RWPE2 (cell line): Measurements from ENCODE around the gene CRIM1.

Experiments
- ATAC-seq: fragments of 200-7000 bp; cut with Tn5 transposase; 3 replicates; pipeline ENCODE4 v1.9.1; 2021; ENCODE audit warnings: low read depth
- DNase-seq: peaks from one replicate; pipeline ENCODE4 v3.0.0-alpha.2; 2020; ENCODE audit warnings: low spot score
- H3K27ac ChIP-seq: fragments of 450-650 bp; 2 replicates; pipeline ENCODE4 v1.5.1; 2017; ENCODE audit warnings: mild to moderate bottlenecking; ENCODE audit not compliant: poor library complexity, severe bottlenecking
- H3K27me3 ChIP-seq: fragments of 250-450 bp; sonication (Bioruptor Pico); 2 replicates; pipeline ENCODE4 v1.5.1; 2021; ENCODE audit warnings: mild to moderate bottlenecking, moderate library complexity; ENCODE audit not compliant: insufficient read depth, poor library complexity, severe bottlenecking
- H3K36me3 ChIP-seq: fragments of 250-450 bp; sonication (Bioruptor Pico); 2 replicates; pipeline ENCODE4 v1.5.1; 2020; ENCODE audit warnings: low read depth, mild to moderate bottlenecking, moderate library complexity
- H3K4me1 ChIP-seq: fragments of 250-450 bp; sonication (Bioruptor Pico); 2 replicates; pipeline ENCODE4 v1.5.1; 2021; ENCODE audit warnings: mild to moderate bottlenecking, moderate library complexity; ENCODE audit not compliant: insufficient read depth, poor library complexity, severe bottlenecking
- H3K4me3 ChIP-seq: fragments of 250-450 bp; sonication (Bioruptor Pico); 2 replicates; pipeline ENCODE4 v1.5.1; 2021; ENCODE audit warnings: mild to moderate bottlenecking, moderate library complexity; ENCODE audit not compliant: severe bottlenecking
- H3K9me3 ChIP-seq: fragments of 250-450 bp; sonication (Bioruptor Pico); 2 replicates; pipeline ENCODE4 v1.5.1; 2021; ENCODE audit warnings: mild to moderate bottlenecking, moderate library complexity; ENCODE audit not compliant: severe bottlenecking
- CTCF ChIP-seq: fragments of 450-650 bp; IDR thresholded peaks from one replicate; pipeline ENCODE4 v1.5.1; 2017; ENCODE audit warnings: mild to moderate bottlenecking, moderate library complexity; ENCODE audit not compliant: poor library complexity, severe bottlenecking

CRIM1 gene

DNA sequence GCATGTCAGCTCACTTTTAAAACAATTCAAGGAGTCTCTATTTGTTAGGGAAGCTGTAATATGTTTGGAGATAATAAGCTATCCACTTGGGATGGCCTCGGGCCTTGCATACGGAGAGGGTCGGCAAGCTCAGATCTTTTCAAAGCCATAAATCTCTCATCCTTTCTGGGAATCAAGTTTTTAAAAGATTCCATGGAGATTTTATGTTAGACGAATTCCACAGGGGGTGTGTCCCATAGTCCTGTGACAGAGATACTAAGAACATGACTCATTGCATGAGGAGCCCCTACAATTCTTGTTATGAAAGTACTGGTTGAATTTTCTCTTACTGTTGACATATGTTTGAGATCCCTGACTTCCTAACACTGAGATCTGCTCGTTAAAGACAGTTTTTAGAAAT is 133.7 kb downstream of the CRIM1 start:
- Histone ChIP-seq H3K36me3 (peaks cover 75% of the 10 kb centered on the region), H3K27ac (peak overlapping the region; percentile 97), H3K9me3 (no peaks in the 10 kb centered on the region), H3K27me3 (no peaks in the 10 kb centered on the region), H3K4me1 (peaks cover 57% of the 10 kb centered on the region), H3K4me3 (no peak overlapping the region)
- TF ChIP-seq CTCF, result no peak
- ATAC-seq, result 0 out of 3 replicates have a peak, but pooled peaks have one; percentile 7
- no peak for DNase-seq

GRCh38 chr2:36490749-36491148 is 135.2 kb downstream of the CRIM1 start:
- Histone ChIP-seq H3K4me3 (no peak overlapping the region), H3K27ac (peak overlapping the region; percentile 97), H3K36me3 (peaks cover 72% of the 10 kb centered on the region), H3K9me3 (no peaks in the 10 kb centered on the region), H3K27me3 (no peaks in the 10 kb centered on the region), H3K4me1 (peaks cover 42% of the 10 kb centered on the region)
- DNase-seq (no peak), ATAC-seq (no peak)
- no peak for TF ChIP-seq CTCF

- no peak for TF ChIP-seq CTCF
- Histone ChIP-seq H3K4me1 (peaks cover 26% of the 10 kb centered on the region), H3K4me3 (no peak overlapping the region), H3K27ac (peak overlapping the region; percentile 97), H3K36me3 (peaks cover 72% of the 10 kb centered on the region), H3K9me3 (no peaks in the 10 kb centered on the region), H3K27me3 (no peaks in the 10 kb centered on the region)
- DNase-seq (no peak), ATAC-seq (no peak)
Measured at GRCh38 chr2:36492216-36492945, 136.8 kb downstream of the CRIM1 start.

- peak overlapping the region; percentile 17 for H3K27ac ChIP-seq
- no peaks in the 10 kb centered on the region for H3K9me3 ChIP-seq
- peaks cover 72% of the 10 kb centered on the region for H3K36me3 ChIP-seq
- TF ChIP-seq CTCF, result no peak
- H3K4me3 ChIP-seq, result no peak overlapping the region
- ATAC-seq (no peak), DNase-seq (no peak)
- no peaks in the 10 kb centered on the region for H3K27me3 ChIP-seq
- peaks cover 17% of the 10 kb centered on the region for H3K4me1 ChIP-seq
Measured at GRCh38 chr2:36493306-36493705, 137.7 kb downstream of the CRIM1 start.

GRCh38 chr2:36497570-36498163 is 142.1 kb downstream of the CRIM1 start:
- no peak overlapping the region for H3K4me3 ChIP-seq
- H3K36me3 ChIP-seq, result peaks cover 89% of the 10 kb centered on the region
- H3K27me3 ChIP-seq, result no peaks in the 10 kb centered on the region
- DNase-seq (no peak), ATAC-seq (no peak)
- no peak overlapping the region for H3K27ac ChIP-seq
- H3K4me1 ChIP-seq, result no peaks in the 10 kb centered on the region
- no peak for TF ChIP-seq CTCF
- no peaks in the 10 kb centered on the region for H3K9me3 ChIP-seq
